K562 (cell line): ENCODE measurements around the gene GPR149. TPM values are rescaled to one million over a fixed set of nuclear protein-coding genes. Genes with fewer than 3 reads are reported as not detected.

Experiments
- ATAC-seq: fragments of 200-7000 bp; cut with Tn5 transposase; 3 replicates; pipeline ENCODE4 v1.9.1; 2020; ENCODE audit warnings: moderate library complexity
- BruUV-seq: library from RNA; stranded (reverse); fragments of 400-500 nt; replicated peaks from 2 replicates; lab custom pipeline; 2021; lab: Mats Ljungman, UMichigan
- CTCF ChIA-PET: fragments of 300-600 bp; formaldehyde crosslinking; extraction: SDS; loops from one replicate; lab custom pipeline; 2021; ENCODE audit warnings: low intra/inter-chr PET ratio; lab: Yijun Ruan, JAX
- POLR2A ChIA-PET: fragments of 300-600, 350-650 bp; sonication (Branson Sonifier 250); formaldehyde crosslinking; extraction: SDS; loops from one replicate; lab custom pipeline; 2021; ENCODE audit warnings: antibody characterized with exemption, inconsistent platforms; lab: Yijun Ruan, JAX
- DNase-seq, 4 experiments: peaks; one replicate each; pipeline versions ENCODE4 v3.0.0 to v3.0.0-alpha.2; 2011 to 2018; ENCODE audit warnings: low spot score in 3 of 4, mixed read lengths in 3 of 4; ENCODE audit errors: extremely low read depth in 1 of 4
- FAIRE-seq: peaks from 2 replicates; lab custom pipeline; 2011; peaks lifted over from hg19 to GRCh38; lab: Jason Lieb, UNC
- H2AFZ ChIP-seq: 2 replicates; pipeline ENCODE4 v1.6.0; 2011; ENCODE audit warnings: low read depth, low read length, control low read depth, inconsistent platforms
- H3K27ac ChIP-seq: fragments of 200-600 bp; 3 replicates; pipeline ENCODE4 v1.8.0; 2011; ENCODE audit warnings: low read depth, mild to moderate bottlenecking, control low read depth, inconsistent platforms, low read length, moderate library complexity, mixed read lengths; ENCODE audit errors: extremely low read depth
- H3K27me3 ChIP-seq, 2 experiments: fragments of 300-600 bp in 1 of 2; 2 replicates in 1 of 2; 3 replicates in 1 of 2; pipeline versions ENCODE4 v1.6.0 to v1.8.0; 2011; ENCODE audit warnings: inconsistent platforms in 2 of 2, low read length in 2 of 2, mild to moderate bottlenecking in 1 of 2, mixed read lengths in 1 of 2, moderate library complexity in 1 of 2; ENCODE audit not compliant: control insufficient read depth in 2 of 2, insufficient read depth in 2 of 2
- H3K36me3 ChIP-seq: fragments of 300-600 bp; 3 replicates; pipeline ENCODE4 v1.8.0; 2011; ENCODE audit warnings: mild to moderate bottlenecking, low read length, inconsistent platforms; ENCODE audit not compliant: control insufficient read depth, insufficient read depth
- H3K4me1 ChIP-seq, 2 experiments: fragments of 200-600 bp in 1 of 2; replicated peaks in 1 of 2; 2 replicates in 1 of 2; 3 replicates in 1 of 2; pipeline versions ENCODE4 v1.5.1 to v1.8.0; 2011; ENCODE audit warnings: inconsistent platforms in 2 of 2, low read length in 2 of 2, mild to moderate bottlenecking in 1 of 2, mixed read lengths in 1 of 2, moderate library complexity in 1 of 2; ENCODE audit not compliant: control insufficient read depth in 2 of 2, insufficient read depth in 2 of 2
- H3K4me2 ChIP-seq: 2 replicates; pipeline ENCODE4 v1.6.1; 2011; ENCODE audit warnings: low read length, control low read depth, inconsistent platforms, mixed read lengths; ENCODE audit not compliant: insufficient read depth
- H3K4me3 ChIP-seq: fragments of 200-600 bp; sonication (generic), shearing (Covaris generic); 2 replicates; pipeline ENCODE4 v1.5.1; 2016; ENCODE audit warnings: control low read depth, inconsistent platforms
- H3K79me2 ChIP-seq: fragments of 200-600 bp; 3 replicates; pipeline ENCODE4 v1.8.0; 2011; ENCODE audit warnings: low read length, inconsistent platforms; ENCODE audit not compliant: control insufficient read depth, insufficient read depth
- H3K9ac ChIP-seq, 2 experiments: 2 replicates each; pipeline versions ENCODE4 v1.6.0 to v1.6.1; 2011; ENCODE audit warnings: low read depth in 2 of 2, low read length in 2 of 2, control low read depth in 1 of 2, inconsistent platforms in 1 of 2, mild to moderate bottlenecking in 1 of 2, mixed read lengths in 1 of 2; ENCODE audit not compliant: insufficient read depth in 1 of 2
- H3K9me1 ChIP-seq: one replicate; pipeline ENCODE4 v1.6.0; 2011; ENCODE audit warnings: inconsistent platforms, mild to moderate bottlenecking, low read length, moderate library complexity; ENCODE audit not compliant: control insufficient read depth, insufficient read depth
- H3K9me3 ChIP-seq: replicated peaks from 2 replicates; pipeline ENCODE4 v1.5.1; 2011; ENCODE audit warnings: low read depth, low read length, inconsistent platforms; ENCODE audit not compliant: control insufficient read depth, insufficient read depth
- H4K20me1 ChIP-seq: replicated peaks from 2 replicates; pipeline ENCODE4 v1.6.1; 2011; ENCODE audit warnings: low read length, inconsistent platforms, mixed read lengths; ENCODE audit not compliant: control insufficient read depth, insufficient read depth
- CBFB ChIP-seq: sonication (generic); formaldehyde crosslinking; IDR thresholded peaks from 2 replicates; pipeline ENCODE4 v1.4.0; 2020; ENCODE audit warnings: mild to moderate bottlenecking, missing genetic modification reagents
- FOXM1 ChIP-seq, 2 experiments: fragments of 450-650 bp in 1 of 2; sonication (generic) in 1 of 2; formaldehyde crosslinking in 1 of 2; IDR thresholded peaks; 2 replicates each; pipeline versions ENCODE4 v1.6.1 to v1.9.0; 2017 to 2022; ENCODE audit warnings: low read depth in 2 of 2, mild to moderate bottlenecking in 2 of 2, missing genetic modification reagents in 1 of 2, moderate library complexity in 1 of 2
- GABPA ChIP-seq: fragments of 200-800 bp; sonication (Bioruptor generic); conservative IDR thresholded peaks from 2 replicates; pipeline ENCODE4 v1.6.1; 2016; ENCODE audit warnings: low read depth, missing genetic modification characterization, missing compliant biosample characterization
- POLR2B ChIP-seq: fragments of 450-650 bp; IDR thresholded peaks from 2 replicates; pipeline ENCODE4 v1.6.1; 2018; ENCODE audit warnings: low read depth; ENCODE audit not compliant: partially characterized antibody
- RAD21 ChIP-seq, 2 experiments: fragments of 250-450 bp in 1 of 2; fragments of 450-650 bp in 1 of 2; sonication (Bioruptor Pico) in 1 of 2; formaldehyde crosslinking in 1 of 2; IDR thresholded peaks in 1 of 2; conservative IDR thresholded peaks in 1 of 2; 2 replicates each; pipeline versions ENCODE4 v1.4.0 to v1.8.0; 2020 to 2022; ENCODE audit warnings: mild to moderate bottlenecking in 2 of 2, moderate library complexity in 1 of 2
- RBM22 ChIP-seq: fragments of 200-400 bp; formaldehyde crosslinking; IDR thresholded peaks from 2 replicates; pipeline ENCODE4 v1.6.1; 2018; ENCODE audit warnings: low read length, low read depth; ENCODE audit not compliant: poor library complexity, severe bottlenecking
- TEAD1 ChIP-seq, 2 experiments: fragments of 450-650 bp in 1 of 2; sonication (generic) in 1 of 2; formaldehyde crosslinking; IDR thresholded peaks; 2 replicates each; pipeline versions ENCODE4 v1.4.0 to v1.8.0; 2020 to 2022; ENCODE audit warnings: mild to moderate bottlenecking in 2 of 2, missing genetic modification reagents in 1 of 2
- ZC3H11A ChIP-seq: IDR thresholded peaks from 2 replicates; pipeline ENCODE4 v1.6.1; 2012; ENCODE audit warnings: low read depth, low read length, improper control_type of control experiment
- ZNF436 ChIP-seq: fragments of 250-450, 450-650 bp; sonication (Bioruptor Pico); formaldehyde crosslinking; IDR thresholded peaks from 2 replicates; pipeline ENCODE4 v1.7.0; 2020; ENCODE audit warnings: mild to moderate bottlenecking
- WGBS: fragments of 100-300 bp; shearing (Covaris generic); methylation state at CpG from one replicate; pipeline ENCODE4 v1.1.6; 2016; ENCODE audit warnings: low coverage, mixed read lengths; ENCODE audit not compliant: insufficient coverage; ENCODE audit errors: missing lambda C conversion rate; 5-methylcytosine and 5-hydroxymethylcytosine counted together
- in situ Hi-C: fragments of 300-500 bp; cut with MboI; formaldehyde crosslinking; loops from 4 replicates; pipeline ENCODE4 v1.15.0; 2018; ENCODE audit warnings: inconsistent platforms, mixed read lengths
- intact Hi-C: fragments of 100-400 bp; cut with micrococcal nuclease; formaldehyde crosslinking; loops from 2 replicates; pipeline ENCODE4 v1.14.2; 2022
- polyA plus RNA-seq, 8 experiments: library from polyadenylated mRNA; depleted of rRNA in 4 of 8; stranded (reverse) in 5 of 8; unstranded in 3 of 8; fragments of >200 nt; fragmentation: Nextera tagmentation in 2 of 8; fragmentation: Illumina TruSeq in 1 of 8; extraction: Ambion mirVana in 2 of 8; extraction: Trizol in 1 of 8; gene quantifications; 2 replicates each; pipeline versions ENCODE4 v1.2.1 to v1.2.3, GENCODE V29; 2011 to 2014; ENCODE audit warnings: inconsistent platforms in 1 of 8, missing spikeins in 1 of 8
- total RNA-seq, 7 experiments: library from RNA; depleted of rRNA in 6 of 7; stranded (reverse); fragments of >200 nt in 6 of 7; fragmentation: Illumina TruSeq in 2 of 7; extraction: Trizol in 2 of 7; gene quantifications; 2 replicates each; pipeline versions ENCODE4 v1.2.1 to v1.2.3, GENCODE V29; 2011 to 2021; ENCODE audit warnings: low replicate concordance in 1 of 7
- TF ChIP-seq, protein P1 (sequence below), 2 experiments: fragments of 450-650 bp in 1 of 2; IDR thresholded peaks; 2 replicates each; pipeline ENCODE4 v1.6.1; 2011 to 2017; ENCODE audit warnings: low read depth in 2 of 2, antibody characterized with exemption in 1 of 2, borderline replicate concordance in 1 of 2, low read length in 1 of 2, mild to moderate bottlenecking in 1 of 2, mixed read lengths in 1 of 2; ENCODE audit not compliant: control insufficient read depth in 1 of 2
- TF ChIP-seq, protein P2 (sequence below): IDR thresholded peaks from 3 replicates; pipeline ENCODE4 v1.6.1; 2011; ENCODE audit warnings: borderline replicate concordance, mild to moderate bottlenecking; ENCODE audit not compliant: insufficient read length, insufficient read depth
- TF ChIP-seq, protein P3 (sequence below): fragments of 200-800 bp; sonication (Bioruptor generic); IDR thresholded peaks from 2 replicates; pipeline ENCODE4 v1.6.1; 2017; ENCODE audit warnings: missing genetic modification characterization, missing compliant biosample characterization
- TF ChIP-seq, protein P4 (sequence below): fragments of 250-450 bp; sonication (Bioruptor Pico); IDR thresholded peaks from 2 replicates; pipeline ENCODE4 v1.4.0; 2020; ENCODE audit warnings: mild to moderate bottlenecking, moderate library complexity

Gene GPR149
- total and polyA plus RNA-seq, 9 of the 15 experiments (the other 6 are each of a cell fraction or from before 2014, with no cell fraction given): not detected

DNA sequence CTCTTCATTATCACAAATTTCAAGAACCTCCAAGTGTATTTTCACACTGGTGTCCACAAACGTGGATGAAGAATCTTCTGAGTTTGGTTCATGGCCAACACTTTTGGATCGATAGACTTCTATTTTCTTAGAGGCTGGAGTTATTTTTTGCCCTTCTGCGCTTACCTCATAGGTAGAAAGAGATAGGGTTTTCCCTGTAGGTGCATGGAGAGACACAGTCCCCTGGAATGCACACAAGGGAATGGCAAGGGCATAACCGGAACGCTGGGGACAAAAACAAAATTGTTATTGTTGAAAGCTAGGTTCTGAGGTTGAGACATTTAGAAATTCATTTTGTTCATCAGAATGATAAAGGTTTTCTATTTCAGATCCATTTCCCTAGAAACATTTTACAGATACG, 92.0 kb downstream of the GPR149 start:
- no peaks in the 10 kb centered on the region for H3K9me1 ChIP-seq
- H3K4me1 ChIP-seq: peaks cover 0 to 3% of the 10 kb centered on the region in 2 experiments; a peak in 1 of 5 replicates
- no peaks in the 10 kb centered on the region for H3K9me3 ChIP-seq
- intact Hi-C loops: loop anchor here (10.0 kb wide), 2 partner anchors 417 to 1367 kb away; no protein-coding TSS in a partner anchor
- no peak for ATAC-seq
- H2AFZ ChIP-seq: no peak overlapping the region
- H3K4me2 ChIP-seq: no peak overlapping the region
- 3% methylated on average over 6 of the region's 6 CpGs for WGBS
- no peak overlapping the region for H3K4me3 ChIP-seq
- BruUV-seq: no TSS peak
- H3K27me3 ChIP-seq: no peaks in the 10 kb centered on the region; a peak in 1 of 5 replicates
- H3K36me3 ChIP-seq: no peaks in the 10 kb centered on the region
- no peak overlapping the region for H3K27ac ChIP-seq
- H3K79me2 ChIP-seq: no peaks in the 10 kb centered on the region
- ChIA-PET POLR2A (interaction anchor here (0.6 kb wide), 1 partner anchor 9 kb away, joined by 3 read pairs; no protein-coding TSS in a partner anchor), CTCF (no interaction called here)
- in situ Hi-C loops: no loop called here
- no peak overlapping the region for H3K9ac ChIP-seq
- H4K20me1 ChIP-seq: no peaks in the 10 kb centered on the region
- no peak for FAIRE-seq
- no peak for DNase-seq
- TF ChIP-seq GABPA (no peak), RBM22 (no peak), FOXM1 (IDR thresholded peaks at IDR 0.05; ENCODE audit: low read depth) (no peak), FOXM1 (CRISPR knock-in tag; IDR thresholded peaks at IDR 0.05; ENCODE audit: low read depth) (no peak), CBFB (no peak), ZC3H11A (no peak), POLR2B (no peak), RAD21 (CRISPR knock-in tag; conservative IDR thresholded peaks at IDR 0.05 in 1 of 2, IDR thresholded peaks at IDR 0.05 in 1 of 2) (no peak), ZNF436 (no peak), TEAD1 (CRISPR knock-in tag; IDR thresholded peaks at IDR 0.05) (no peak)
- TF ChIP-seq, protein P1, sequence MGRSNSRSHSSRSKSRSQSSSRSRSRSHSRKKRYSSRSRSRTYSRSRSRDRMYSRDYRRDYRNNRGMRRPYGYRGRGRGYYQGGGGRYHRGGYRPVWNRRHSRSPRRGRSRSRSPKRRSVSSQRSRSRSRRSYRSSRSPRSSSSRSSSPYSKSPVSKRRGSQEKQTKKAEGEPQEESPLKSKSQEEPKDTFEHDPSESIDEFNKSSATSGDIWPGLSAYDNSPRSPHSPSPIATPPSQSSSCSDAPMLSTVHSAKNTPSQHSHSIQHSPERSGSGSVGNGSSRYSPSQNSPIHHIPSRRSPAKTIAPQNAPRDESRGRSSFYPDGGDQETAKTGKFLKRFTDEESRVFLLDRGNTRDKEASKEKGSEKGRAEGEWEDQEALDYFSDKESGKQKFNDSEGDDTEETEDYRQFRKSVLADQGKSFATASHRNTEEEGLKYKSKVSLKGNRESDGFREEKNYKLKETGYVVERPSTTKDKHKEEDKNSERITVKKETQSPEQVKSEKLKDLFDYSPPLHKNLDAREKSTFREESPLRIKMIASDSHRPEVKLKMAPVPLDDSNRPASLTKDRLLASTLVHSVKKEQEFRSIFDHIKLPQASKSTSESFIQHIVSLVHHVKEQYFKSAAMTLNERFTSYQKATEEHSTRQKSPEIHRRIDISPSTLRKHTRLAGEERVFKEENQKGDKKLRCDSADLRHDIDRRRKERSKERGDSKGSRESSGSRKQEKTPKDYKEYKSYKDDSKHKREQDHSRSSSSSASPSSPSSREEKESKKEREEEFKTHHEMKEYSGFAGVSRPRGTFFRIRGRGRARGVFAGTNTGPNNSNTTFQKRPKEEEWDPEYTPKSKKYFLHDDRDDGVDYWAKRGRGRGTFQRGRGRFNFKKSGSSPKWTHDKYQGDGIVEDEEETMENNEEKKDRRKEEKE (IDR thresholded peaks at IDR 0.05; ENCODE audit: borderline replicate concordance in 1 of 2, control insufficient read depth in 1 of 2, low read depth in 2 of 2, low read length in 1 of 2): no peak
- TF ChIP-seq, protein P2, sequence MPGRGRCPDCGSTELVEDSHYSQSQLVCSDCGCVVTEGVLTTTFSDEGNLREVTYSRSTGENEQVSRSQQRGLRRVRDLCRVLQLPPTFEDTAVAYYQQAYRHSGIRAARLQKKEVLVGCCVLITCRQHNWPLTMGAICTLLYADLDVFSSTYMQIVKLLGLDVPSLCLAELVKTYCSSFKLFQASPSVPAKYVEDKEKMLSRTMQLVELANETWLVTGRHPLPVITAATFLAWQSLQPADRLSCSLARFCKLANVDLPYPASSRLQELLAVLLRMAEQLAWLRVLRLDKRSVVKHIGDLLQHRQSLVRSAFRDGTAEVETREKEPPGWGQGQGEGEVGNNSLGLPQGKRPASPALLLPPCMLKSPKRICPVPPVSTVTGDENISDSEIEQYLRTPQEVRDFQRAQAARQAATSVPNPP: no peak
- TF ChIP-seq, protein P3, sequence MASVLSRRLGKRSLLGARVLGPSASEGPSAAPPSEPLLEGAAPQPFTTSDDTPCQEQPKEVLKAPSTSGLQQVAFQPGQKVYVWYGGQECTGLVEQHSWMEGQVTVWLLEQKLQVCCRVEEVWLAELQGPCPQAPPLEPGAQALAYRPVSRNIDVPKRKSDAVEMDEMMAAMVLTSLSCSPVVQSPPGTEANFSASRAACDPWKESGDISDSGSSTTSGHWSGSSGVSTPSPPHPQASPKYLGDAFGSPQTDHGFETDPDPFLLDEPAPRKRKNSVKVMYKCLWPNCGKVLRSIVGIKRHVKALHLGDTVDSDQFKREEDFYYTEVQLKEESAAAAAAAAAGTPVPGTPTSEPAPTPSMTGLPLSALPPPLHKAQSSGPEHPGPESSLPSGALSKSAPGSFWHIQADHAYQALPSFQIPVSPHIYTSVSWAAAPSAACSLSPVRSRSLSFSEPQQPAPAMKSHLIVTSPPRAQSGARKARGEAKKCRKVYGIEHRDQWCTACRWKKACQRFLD (CRISPR knock-in tag): no peak
- TF ChIP-seq, protein P4, sequence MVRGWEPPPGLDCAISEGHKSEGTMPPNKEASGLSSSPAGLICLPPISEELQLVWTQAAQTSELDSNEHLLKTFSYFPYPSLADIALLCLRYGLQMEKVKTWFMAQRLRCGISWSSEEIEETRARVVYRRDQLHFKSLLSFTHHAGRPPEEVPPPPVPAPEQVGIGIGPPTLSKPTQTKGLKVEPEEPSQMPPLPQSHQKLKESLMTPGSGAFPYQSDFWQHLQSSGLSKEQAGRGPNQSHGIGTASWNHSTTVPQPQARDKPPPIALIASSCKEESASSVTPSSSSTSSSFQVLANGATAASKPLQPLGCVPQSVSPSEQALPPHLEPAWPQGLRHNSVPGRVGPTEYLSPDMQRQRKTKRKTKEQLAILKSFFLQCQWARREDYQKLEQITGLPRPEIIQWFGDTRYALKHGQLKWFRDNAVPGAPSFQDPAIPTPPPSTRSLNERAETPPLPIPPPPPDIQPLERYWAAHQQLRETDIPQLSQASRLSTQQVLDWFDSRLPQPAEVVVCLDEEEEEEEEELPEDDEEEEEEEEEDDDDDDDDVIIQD (CRISPR knock-in tag): no peak
